Stimulated activated naive B cell treated with anti-CD40 and anti-IgM and Interleukin-4, amounts not matched to agents 10 μg/mL and 1 μg/mL and 100 μg/mL, for 72 hours (primary cell): ENCODE data around the gene NUP93.

Source experiments
- ATAC-seq, 2 donors: fragments of 150-1000 bp; cut with Tn5 transposase; replicated peaks; 2 replicates each; pipeline ENCODE4 v1.10.0; 2021; ENCODE audit warnings: moderate library complexity in 1 of 2
- DNase-seq: peaks from one replicate; pipeline ENCODE4 v3.0.0; 2021
- H3K27ac Mint-ChIP-seq: one replicate; pipeline ENCODE4 v1.8.0; 2022; ENCODE audit warnings: mild to moderate bottlenecking, mixed read lengths
- H3K27me3 Mint-ChIP-seq, 2 donors: one replicate each; pipeline ENCODE4 v1.8.0; 2022; ENCODE audit warnings: mixed read lengths in 2 of 2
- H3K36me3 Mint-ChIP-seq, 2 donors: one replicate each; pipeline ENCODE4 v1.8.0; 2022; ENCODE audit warnings: mixed read lengths in 2 of 2, mild to moderate bottlenecking in 1 of 2
- H3K4me1 Mint-ChIP-seq, 2 donors: one replicate each; pipeline ENCODE4 v1.8.0; 2022; ENCODE audit warnings: mixed read lengths in 2 of 2, mild to moderate bottlenecking in 1 of 2
- H3K4me3 Mint-ChIP-seq, 2 donors: one replicate each; pipeline ENCODE4 v1.8.0; 2022; ENCODE audit warnings: mild to moderate bottlenecking in 2 of 2, mixed read lengths in 2 of 2, moderate library complexity in 1 of 2
- H3K9me3 Mint-ChIP-seq, 2 donors: one replicate each; pipeline ENCODE4 v1.8.0; 2022; ENCODE audit warnings: mixed read lengths in 2 of 2, mild to moderate bottlenecking in 1 of 2

The NUP93 gene

GRCh38 chr16:56765949-56766348, 36.0 kb downstream of the NUP93 start:
- Mint-ChIP-seq H3K27ac (no peak overlapping the region), H3K4me3 (no peak overlapping the region), H3K36me3 (peaks cover 11 to 32% of the 10 kb centered on the region in 2 donors), H3K27me3 (no peaks in the 10 kb centered on the region), H3K4me1 (peaks cover 10 to 13% of the 10 kb centered on the region in 2 donors), H3K9me3 (no peaks in the 10 kb centered on the region)
- no peak for DNase-seq
- ATAC-seq: no peak

GRCh38 chr16:56767024-56767423, 37.1 kb downstream of the NUP93 start:
- H3K4me3 Mint-ChIP-seq: no peak overlapping the region
- no peak for ATAC-seq
- DNase-seq: no peak
- H3K36me3 Mint-ChIP-seq: peaks cover 8 to 29% of the 10 kb centered on the region in 2 donors
- no peaks in the 10 kb centered on the region for H3K27me3 Mint-ChIP-seq
- no peaks in the 10 kb centered on the region for H3K9me3 Mint-ChIP-seq
- H3K4me1 Mint-ChIP-seq: peaks cover 14 to 20% of the 10 kb centered on the region in 2 donors
- H3K27ac Mint-ChIP-seq: no peak overlapping the region

- Mint-ChIP-seq H3K4me1 (peaks cover 14 to 31% of the 10 kb centered on the region in 2 donors), H3K4me3 (no peak overlapping the region), H3K9me3 (no peaks in the 10 kb centered on the region), H3K36me3 (peaks cover 6 to 19% of the 10 kb centered on the region in 2 donors), H3K27me3 (no peaks in the 10 kb centered on the region), H3K27ac (no peak overlapping the region)
- ATAC-seq (no peak), DNase-seq (no peak)
These were observed 39.7 kb downstream of the NUP93 start for GRCh38 chr16:56769677-56770076.

- no peaks in the 10 kb centered on the region for H3K27me3 Mint-ChIP-seq
- DNase-seq: no peak
- no peak overlapping the region for H3K4me3 Mint-ChIP-seq
- peak overlapping the region; percentile 31 for H3K27ac Mint-ChIP-seq
- ATAC-seq: no peak
- H3K4me1 Mint-ChIP-seq: peaks cover 14 to 31% of the 10 kb centered on the region in 2 donors
- no peaks in the 10 kb centered on the region for H3K9me3 Mint-ChIP-seq
- peaks cover 6 to 18% of the 10 kb centered on the region in 2 donors for H3K36me3 Mint-ChIP-seq
These were observed 41.8 kb downstream of the NUP93 start for GRCh38 chr16:56771558-56772279.

- H3K36me3 Mint-ChIP-seq: peaks cover 4 to 19% of the 10 kb centered on the region in 2 donors
- H3K4me3 Mint-ChIP-seq: no peak overlapping the region
- H3K27ac Mint-ChIP-seq: no peak overlapping the region
- DNase-seq (no peak), ATAC-seq (no peak)
- H3K4me1 Mint-ChIP-seq: peaks cover 13 to 31% of the 10 kb centered on the region in 2 donors
- H3K9me3 Mint-ChIP-seq: no peaks in the 10 kb centered on the region
- H3K27me3 Mint-ChIP-seq: no peaks in the 10 kb centered on the region
These were observed 43.6 kb downstream of the NUP93 start for GRCh38 chr16:56773532-56773931.

- no peak for DNase-seq
- H3K27me3 Mint-ChIP-seq: no peaks in the 10 kb centered on the region
- peaks cover 13 to 31% of the 10 kb centered on the region in 2 donors for H3K4me1 Mint-ChIP-seq
- H3K9me3 Mint-ChIP-seq: no peaks in the 10 kb centered on the region
- ATAC-seq: no peak
- H3K4me3 Mint-ChIP-seq: no peak overlapping the region
- H3K27ac Mint-ChIP-seq: no peak overlapping the region
- peaks cover 4 to 19% of the 10 kb centered on the region in 2 donors for H3K36me3 Mint-ChIP-seq
These were observed 44.2 kb downstream of the NUP93 start for GRCh38 chr16:56774016-56774680.

- peaks cover 1 to 14% of the 10 kb centered on the region in 2 donors for H3K36me3 Mint-ChIP-seq
- no peaks in the 10 kb centered on the region for H3K27me3 Mint-ChIP-seq
- DNase-seq (no peak), ATAC-seq (no peak)
- peaks cover 15 to 26% of the 10 kb centered on the region in 2 donors for H3K4me1 Mint-ChIP-seq
- H3K27ac Mint-ChIP-seq: no peak overlapping the region
- H3K4me3 Mint-ChIP-seq: no peak overlapping the region
- H3K9me3 Mint-ChIP-seq: no peaks in the 10 kb centered on the region
These were observed 45.2 kb downstream of the NUP93 start for GRCh38 chr16:56775162-56775561.

- Mint-ChIP-seq H3K4me3 (no peak overlapping the region), H3K9me3 (no peaks in the 10 kb centered on the region), H3K36me3 (peaks cover 1 to 14% of the 10 kb centered on the region in 2 donors), H3K27me3 (no peaks in the 10 kb centered on the region), H3K4me1 (peaks cover 15 to 16% of the 10 kb centered on the region in 2 donors), H3K27ac (no peak overlapping the region)
- ATAC-seq (no peak), DNase-seq (no peak)
These were observed 46.6 kb downstream of the NUP93 start for GRCh38 chr16:56776562-56776961.

- Mint-ChIP-seq H3K36me3 (peaks cover 1 to 14% of the 10 kb centered on the region in 2 donors), H3K27me3 (no peaks in the 10 kb centered on the region), H3K4me1 (peaks cover 11 to 12% of the 10 kb centered on the region in 2 donors), H3K27ac (no peak overlapping the region), H3K4me3 (no peak overlapping the region), H3K9me3 (no peaks in the 10 kb centered on the region)
- DNase-seq: no peak
- no peak for ATAC-seq
These were observed 47.1 kb downstream of the NUP93 start for GRCh38 chr16:56777001-56777400.

GRCh38 chr16:56777482-56777881, 47.6 kb downstream of the NUP93 start:
- H3K4me3 Mint-ChIP-seq: no peak overlapping the region
- H3K4me1 Mint-ChIP-seq: peaks cover 7 to 10% of the 10 kb centered on the region in 2 donors
- H3K9me3 Mint-ChIP-seq: no peaks in the 10 kb centered on the region
- H3K36me3 Mint-ChIP-seq: peaks cover 1 to 14% of the 10 kb centered on the region in 2 donors
- no peak for DNase-seq
- no peak for ATAC-seq
- no peaks in the 10 kb centered on the region for H3K27me3 Mint-ChIP-seq
- no peak overlapping the region for H3K27ac Mint-ChIP-seq

- DNase-seq (no peak), ATAC-seq (no peak)
- Mint-ChIP-seq H3K27ac (no peak overlapping the region), H3K27me3 (no peaks in the 10 kb centered on the region), H3K36me3 (peaks cover 3 to 7% of the 10 kb centered on the region in 2 donors), H3K9me3 (no peaks in the 10 kb centered on the region), H3K4me1 (peaks cover 0 to 7% of the 10 kb centered on the region in 2 donors), H3K4me3 (no peak overlapping the region)
These were observed 50.0 kb downstream of the NUP93 start for GRCh38 chr16:56779906-56780305.

GRCh38 chr16:56780646-56781045, 50.7 kb downstream of the NUP93 start:
- no peak for DNase-seq
- H3K9me3 Mint-ChIP-seq: no peaks in the 10 kb centered on the region
- no peaks in the 10 kb centered on the region for H3K27me3 Mint-ChIP-seq
- H3K27ac Mint-ChIP-seq: no peak overlapping the region
- peaks cover 0 to 7% of the 10 kb centered on the region in 2 donors for H3K4me1 Mint-ChIP-seq
- H3K36me3 Mint-ChIP-seq: peaks cover 3 to 7% of the 10 kb centered on the region in 2 donors
- no peak overlapping the region for H3K4me3 Mint-ChIP-seq
- no peak for ATAC-seq

GRCh38 chr16:56781528-56781961, 51.6 kb downstream of the NUP93 start:
- H3K4me1 Mint-ChIP-seq: peaks cover 0 to 7% of the 10 kb centered on the region in 2 donors
- H3K36me3 Mint-ChIP-seq: peaks cover 3 to 7% of the 10 kb centered on the region in 2 donors
- DNase-seq (no peak), ATAC-seq (no peak)
- H3K9me3 Mint-ChIP-seq: no peaks in the 10 kb centered on the region
- H3K4me3 Mint-ChIP-seq: no peak overlapping the region
- no peak overlapping the region for H3K27ac Mint-ChIP-seq
- H3K27me3 Mint-ChIP-seq: no peaks in the 10 kb centered on the region

GRCh38 chr16:56783344-56783743, 53.4 kb downstream of the NUP93 start:
- H3K27ac Mint-ChIP-seq: no peak overlapping the region
- no peak overlapping the region for H3K4me3 Mint-ChIP-seq
- ATAC-seq (no peak), DNase-seq (no peak)
- H3K9me3 Mint-ChIP-seq: no peaks in the 10 kb centered on the region
- peaks cover 3 to 6% of the 10 kb centered on the region in 2 donors for H3K36me3 Mint-ChIP-seq
- H3K4me1 Mint-ChIP-seq: peaks cover 0 to 3% of the 10 kb centered on the region in 2 donors
- H3K27me3 Mint-ChIP-seq: no peaks in the 10 kb centered on the region

- DNase-seq: no peak
- H3K9me3 Mint-ChIP-seq: no peaks in the 10 kb centered on the region
- no peak for ATAC-seq
- no peaks in the 10 kb centered on the region for H3K27me3 Mint-ChIP-seq
- H3K27ac Mint-ChIP-seq: no peak overlapping the region
- no peaks in the 10 kb centered on the region for H3K4me1 Mint-ChIP-seq
- H3K4me3 Mint-ChIP-seq: no peak overlapping the region
- H3K36me3 Mint-ChIP-seq: peaks cover 3 to 4% of the 10 kb centered on the region in 2 donors
These were observed 55.4 kb downstream of the NUP93 start for GRCh38 chr16:56785317-56785716.
